HK-2 (cell line): ENCODE results near the gene APELA.
A peak's percentile ranks its signal among the peaks of the same experiment; 100 is the strongest.
"Not testable (repeated sequence)": the region's sequence is repeated elsewhere in the genome, so short reads cannot be mapped to it uniquely, and the experiment has no call there.

Experiments used
- DNase-seq: peaks from one replicate; pipeline ENCODE4 v3.0.0-alpha.2; 2018; ENCODE audit not compliant: unreplicated experiment

APELA gene

GRCh38 chr4:164876700-164877324 is at the start of gene APELA:
Gene APELA, plus strand, starts transcription at chr4:164877178. Its CDS starts 154 bp downstream, at chr4:164877332.
- peak; percentile 18 for DNase-seq

GRCh38 chr4:164828955-164829354 is 48.0 kb upstream of the APELA start:
- no peak for DNase-seq

- DNase-seq = no peak
These were observed 30.4 kb upstream of the APELA start for GRCh38 chr4:164846566-164846965.

- no peak for DNase-seq
These were observed 30.0 kb upstream of the APELA start for GRCh38 chr4:164847016-164847415.

- no peak for DNase-seq
These were observed 28.9 kb upstream of the APELA start for GRCh38 chr4:164847967-164848649.

- DNase-seq = no peak
These were observed 20.6 kb upstream of the APELA start for GRCh38 chr4:164856396-164856795.

GRCh38 chr4:164866817-164867490 is 10.0 kb upstream of the APELA start:
- no peak for DNase-seq

- no peak for DNase-seq
These were observed 5.3 kb upstream of the APELA start for GRCh38 chr4:164871673-164872072.

- no peak for DNase-seq
These were observed 4.5 kb upstream of the APELA start for GRCh38 chr4:164872481-164872880.

- no peak for DNase-seq
These were observed 2.2 kb upstream of the APELA start for GRCh38 chr4:164874789-164875188.

GRCh38 chr4:164880489-164881262 is 3.7 kb downstream of the APELA start:
- no peak for DNase-seq

GRCh38 chr4:164888096-164888715 is 11.2 kb downstream of the APELA start:
- no peak for DNase-seq

GRCh38 chr4:164890691-164891090 is 13.7 kb downstream of the APELA start:
- DNase-seq = no peak

- DNase-seq = peak; percentile 25
These were observed 15.0 kb downstream of the APELA start for GRCh38 chr4:164892018-164892417.

GRCh38 chr4:164894702-164895101 is 17.7 kb downstream of the APELA start:
- no peak for DNase-seq

GRCh38 chr4:164902608-164903007 is 25.6 kb downstream of the APELA start:
- no peak for DNase-seq

GRCh38 chr4:164904336-164904735 is 27.4 kb downstream of the APELA start:
- DNase-seq = no peak

GRCh38 chr4:164904941-164905340 is 28.0 kb downstream of the APELA start:
- DNase-seq = no peak

- no peak for DNase-seq
These were observed 29.4 kb downstream of the APELA start for GRCh38 chr4:164906368-164906767.

GRCh38 chr4:164913506-164913905 is 36.5 kb downstream of the APELA start:
- not testable (repeated sequence) for DNase-seq

- DNase-seq = no peak
These were observed 42.0 kb downstream of the APELA start for GRCh38 chr4:164918956-164919355.
